Inferior parietal cortex (tissue), 1 donor: ENCODE data around the gene RRAGB.
"Not testable (repeated sequence)": the region's sequence is repeated elsewhere in the genome, so short reads cannot be mapped to it uniquely, and the experiment has no call there.

Experiments
- DNase-seq: peaks from one replicate; pipeline ENCODE4 v3.0.0-alpha.2; 2016; ENCODE audit errors: extremely low spot score

The RRAGB gene

DNA sequence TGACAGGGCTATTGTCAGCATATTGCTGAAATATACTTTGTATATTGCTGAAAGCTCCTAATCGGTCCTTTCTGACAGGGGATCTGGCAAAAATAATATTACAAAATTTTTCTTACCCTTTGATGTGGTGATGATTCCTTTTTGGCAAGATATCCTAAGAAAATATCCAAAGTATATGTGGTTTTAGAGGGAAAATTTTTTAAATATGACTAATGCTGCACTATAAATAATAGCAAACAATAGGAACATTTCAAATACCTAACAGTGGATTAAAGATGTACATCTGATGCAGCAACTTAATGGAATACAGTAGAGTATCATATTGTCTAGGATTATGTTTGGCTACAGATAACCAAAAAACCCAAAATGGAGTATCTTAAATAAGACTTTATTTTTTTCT is 49.6 kb downstream of the RRAGB start:
- no peak for DNase-seq

DNA sequence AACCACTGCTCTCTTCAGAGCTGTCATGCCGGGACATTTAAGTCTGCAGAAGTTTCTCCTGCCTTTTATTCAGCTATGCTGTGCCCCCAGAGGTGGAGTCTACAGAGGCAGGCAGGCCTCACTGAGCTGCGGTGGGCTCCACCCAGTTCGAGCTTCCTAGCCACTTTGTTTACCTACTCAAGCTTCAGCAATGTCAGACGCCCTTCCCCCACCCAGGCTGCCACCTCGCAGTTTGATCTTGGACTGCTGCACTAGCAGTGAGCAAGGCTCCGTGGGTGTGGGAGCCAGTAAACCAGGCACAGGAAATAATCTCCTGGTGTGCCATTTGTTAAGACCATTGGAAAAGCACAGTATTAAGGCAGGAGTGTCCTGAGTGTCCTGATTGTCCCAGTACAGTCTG is 56.9 kb downstream of the RRAGB start:
- not testable (repeated sequence) for DNase-seq

DNA sequence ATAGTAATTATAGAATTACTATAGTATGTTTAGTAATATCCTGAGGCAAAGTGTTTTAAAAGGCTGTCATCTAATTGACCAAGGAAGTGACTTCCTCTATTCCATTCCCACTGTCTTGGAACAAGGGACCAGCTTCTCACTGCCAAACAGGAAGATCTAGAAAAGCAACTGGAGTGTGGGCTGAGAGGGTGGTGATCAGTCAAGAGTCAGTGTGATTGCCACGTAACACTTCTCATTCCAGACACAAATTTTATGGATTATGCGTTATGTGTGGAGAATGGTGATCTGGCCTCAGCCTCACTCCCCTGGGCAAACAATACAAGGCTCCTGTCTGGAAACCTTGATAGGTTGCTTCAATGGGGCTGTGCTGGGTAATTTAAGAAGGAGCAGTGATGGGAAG is 60.0 kb downstream of the RRAGB start:
- DNase-seq = no peak

DNA sequence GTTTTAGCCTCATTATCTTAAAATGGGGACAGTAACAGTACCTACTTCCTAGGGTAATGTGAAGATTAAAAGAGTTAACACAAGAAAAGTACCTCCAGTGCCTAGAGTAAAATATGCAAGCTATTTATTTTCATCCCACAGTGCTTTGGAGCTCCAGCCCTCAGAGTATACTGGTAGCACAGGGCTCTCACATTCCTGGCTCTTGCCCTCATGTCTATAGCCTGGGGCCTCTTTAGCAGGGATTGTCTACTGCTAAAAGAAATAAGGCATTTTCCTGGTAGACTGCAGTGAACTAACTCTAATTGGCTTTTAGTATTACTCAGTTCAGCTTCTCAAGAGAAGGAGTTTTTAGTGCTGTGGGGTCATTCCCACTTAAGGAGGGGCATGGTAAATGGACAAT is 60.8 kb downstream of the RRAGB start:
- no peak for DNase-seq

- no peak for DNase-seq
Measured at GRCh38 chrX:55783723-55784122, 66.2 kb downstream of the RRAGB start.

DNA sequence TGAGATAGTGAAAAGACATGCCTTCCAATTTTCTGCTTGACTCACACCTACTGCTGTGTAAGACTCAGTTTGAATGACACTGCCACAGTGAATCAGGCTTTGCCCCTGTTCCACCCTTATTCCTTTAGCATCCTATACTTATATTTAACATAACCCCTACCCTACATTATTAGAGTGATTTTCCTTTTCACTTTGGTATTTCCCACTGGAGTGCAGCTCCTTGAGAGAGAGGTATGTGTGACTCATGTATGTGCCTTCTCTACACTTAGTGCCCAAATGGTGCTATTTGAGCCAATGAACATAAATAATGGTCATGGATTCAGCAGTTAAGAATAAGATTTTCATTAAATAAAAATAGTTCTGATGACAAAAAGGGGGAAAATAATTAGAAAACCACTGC is 69.5 kb downstream of the RRAGB start:
- no peak for DNase-seq

GRCh38 chrX:55787727-55788126 is 70.2 kb downstream of the RRAGB start:
- DNase-seq = no peak

DNA sequence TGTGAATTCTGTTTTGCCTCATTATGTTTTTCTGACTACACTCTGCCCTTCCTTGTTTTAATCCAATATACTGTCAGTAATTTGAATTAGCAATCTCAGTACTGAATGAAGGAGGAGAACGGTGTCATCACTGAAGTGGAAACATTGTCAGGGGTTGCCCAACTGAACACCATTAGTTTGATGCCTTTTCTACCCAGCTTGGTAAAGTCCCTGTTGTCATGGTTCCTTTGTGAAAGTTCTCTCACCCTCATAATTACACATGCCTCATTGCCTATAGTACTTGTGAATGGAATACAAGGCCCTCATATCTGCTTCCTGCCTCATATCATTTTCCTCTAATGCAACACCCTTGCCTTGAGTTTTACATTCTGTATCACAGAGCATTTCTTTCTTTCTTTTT is 76.9 kb downstream of the RRAGB start:
- DNase-seq = no peak

GRCh38 chrX:55796496-55796895 is 78.9 kb downstream of the RRAGB start:
- DNase-seq = no peak

GRCh38 chrX:55801811-55802210 is 84.3 kb downstream of the RRAGB start:
- DNase-seq = no peak
